Suprapubic skin (tissue), 4 donors: ENCODE data around the gene PDE3A.

Experiments
- CTCF ChIP-seq, 2 donors: fragments of 200-600 bp in 1 of 2; fragments of 450-650 bp in 1 of 2; sonication (generic) in 1 of 2; IDR thresholded peaks; one replicate each; pipeline ENCODE4 v1.5.1; 2016 to 2019; ENCODE audit warnings: antibody characterized with exemption in 2 of 2, mild to moderate bottlenecking in 1 of 2, moderate library complexity in 1 of 2
- POLR2A ChIP-seq, 2 donors: fragments of 450-650 bp; IDR thresholded peaks; one replicate each; pipeline ENCODE4 v1.6.1; 2017; ENCODE audit warnings: antibody characterized with exemption in 2 of 2, mild to moderate bottlenecking in 2 of 2, moderate library complexity in 2 of 2
- POLR2AphosphoS5 ChIP-seq, 3 donors: sonication (generic); formaldehyde crosslinking; IDR thresholded peaks; one replicate each; pipeline ENCODE4 v1.6.1; 2017; ENCODE audit warnings: antibody characterized with exemption in 3 of 3

DNA sequence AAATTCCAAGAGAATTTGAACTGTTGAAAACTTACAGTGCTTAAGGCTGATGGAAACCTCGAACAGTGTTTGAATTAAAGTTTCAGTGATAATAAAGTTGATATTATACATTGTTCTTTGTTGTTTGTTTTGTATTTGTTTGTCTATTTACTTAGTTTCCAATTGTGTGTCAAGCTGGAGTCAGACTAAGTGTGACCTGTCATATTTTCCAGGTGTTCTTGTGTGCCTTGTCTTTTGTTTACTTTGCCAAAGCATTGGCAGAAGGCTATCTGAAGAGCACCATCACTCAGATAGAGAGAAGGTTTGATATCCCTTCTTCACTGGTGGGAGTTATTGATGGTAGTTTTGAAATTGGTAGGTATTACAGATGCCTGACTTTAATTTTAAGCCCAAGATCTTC lies 332.8 kb downstream of the PDE3A start:
- TF ChIP-seq CTCF (IDR thresholded peaks at IDR 0.05) (no peak), POLR2A (IDR thresholded peaks at IDR 0.05) (no peak), POLR2AphosphoS5 (IDR thresholded peaks at IDR 0.05) (no peak)
